Fibroblast of skin of left biceps (primary cell): ENCODE data around the gene HOXD10.

Experiments used
- DNase-seq, 2 experiments: peaks; one replicate each; pipeline ENCODE4 v3.0.0-alpha.2; 2013; ENCODE audit warnings: low read depth in 2 of 2

The HOXD10 gene

DNA sequence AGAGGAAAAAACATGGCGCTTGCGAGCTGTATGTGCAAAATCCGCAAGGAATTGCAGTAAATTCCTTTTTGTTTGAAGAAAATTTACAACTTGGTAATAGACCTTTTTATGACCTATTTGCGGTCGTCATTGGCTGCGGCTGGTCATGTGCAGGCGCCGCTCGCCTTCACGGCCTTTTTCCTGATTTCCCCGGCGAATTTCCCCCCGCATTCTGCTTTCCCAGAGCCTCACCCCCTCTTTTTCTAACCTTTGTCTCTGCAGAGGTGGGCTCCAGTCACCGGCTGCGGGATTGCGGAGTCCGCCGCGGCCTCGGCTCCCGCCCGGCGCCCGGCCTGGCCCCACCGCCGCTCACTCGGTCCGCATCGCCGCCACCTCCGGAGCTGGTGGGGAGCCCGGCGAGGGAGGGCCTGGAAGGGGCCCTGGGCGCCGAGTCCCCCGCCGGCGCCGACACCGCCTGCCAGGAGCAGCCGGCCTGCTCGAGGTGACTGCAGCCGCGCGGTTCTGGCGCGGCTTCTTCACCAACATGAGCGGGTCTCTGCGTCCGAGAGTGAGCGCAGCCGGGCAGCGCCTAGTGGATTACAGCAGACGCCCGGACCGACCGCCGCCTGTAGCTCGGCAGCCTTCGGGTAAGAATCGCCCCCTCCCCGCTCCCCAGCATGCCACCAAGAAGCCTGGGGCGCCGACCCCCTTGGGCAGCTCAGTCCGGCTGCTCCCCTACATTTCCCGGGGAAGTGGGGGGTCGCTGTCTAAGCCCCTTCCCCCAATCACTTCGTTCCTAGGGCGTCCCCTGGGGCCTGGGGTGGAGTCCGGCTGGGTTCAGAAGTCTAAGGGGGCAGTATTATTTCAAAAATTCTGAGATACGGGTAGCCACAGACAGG is 20.0 kb downstream of the HOXD10 start:
- DNase-seq: peak in 1 of 2 experiments; percentile 70

DNA sequence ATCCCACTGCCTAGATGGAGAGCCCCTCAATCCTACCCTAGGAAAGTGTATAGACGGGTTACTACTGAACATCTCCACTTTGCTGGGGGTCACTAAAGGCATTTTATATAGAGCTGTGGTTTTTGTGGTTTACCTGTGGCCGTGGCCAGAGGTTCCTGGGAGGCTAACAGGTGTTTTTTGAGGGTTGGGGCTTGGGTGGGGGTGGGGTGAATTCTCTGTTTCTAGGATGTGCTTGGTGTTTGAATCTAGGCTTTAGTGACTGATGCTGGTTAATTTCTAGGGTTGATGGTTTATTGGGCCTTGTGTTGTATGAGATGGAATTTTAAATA is 20.6 kb downstream of the HOXD10 start:
- no peak for DNase-seq

DNA sequence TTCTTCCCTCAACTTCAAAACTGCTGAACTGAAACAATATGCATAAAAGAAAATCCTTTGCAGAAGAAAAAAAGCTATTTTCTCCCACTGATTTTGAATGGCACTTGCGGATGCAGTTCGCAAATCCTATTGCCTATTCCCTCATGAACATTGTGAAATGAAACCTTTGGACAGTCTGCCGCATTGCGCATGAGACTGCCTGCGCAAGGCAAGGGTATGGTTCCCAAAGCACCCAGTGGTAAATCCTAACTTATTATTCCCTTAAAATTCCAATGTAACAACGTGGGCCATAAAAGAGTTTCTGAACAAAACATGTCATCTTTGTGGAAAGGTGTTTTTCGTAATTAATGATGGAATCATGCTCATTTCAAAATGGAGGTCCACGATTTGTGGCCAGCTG is 21.3 kb downstream of the HOXD10 start:
- no peak for DNase-seq

DNA sequence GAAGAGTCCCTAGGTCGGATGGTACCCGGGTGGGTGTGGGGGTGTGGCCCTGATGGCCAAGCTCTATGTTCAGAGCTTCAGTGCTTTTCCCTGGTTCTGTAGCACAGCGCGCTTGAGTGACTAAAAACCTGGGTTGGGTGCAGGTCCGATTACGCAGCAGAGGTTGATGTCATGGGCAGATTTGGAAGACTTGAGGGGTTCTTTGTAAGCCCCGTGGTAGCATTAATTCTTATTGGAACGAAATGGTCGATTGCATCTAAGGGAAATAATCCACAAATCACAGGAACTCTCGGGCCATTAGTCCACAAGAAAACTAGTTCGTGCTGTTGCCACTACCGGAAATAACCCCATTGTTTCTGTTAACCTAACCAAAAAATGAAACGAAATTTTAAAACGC is 21.9 kb downstream of the HOXD10 start:
- DNase-seq: no peak

DNA sequence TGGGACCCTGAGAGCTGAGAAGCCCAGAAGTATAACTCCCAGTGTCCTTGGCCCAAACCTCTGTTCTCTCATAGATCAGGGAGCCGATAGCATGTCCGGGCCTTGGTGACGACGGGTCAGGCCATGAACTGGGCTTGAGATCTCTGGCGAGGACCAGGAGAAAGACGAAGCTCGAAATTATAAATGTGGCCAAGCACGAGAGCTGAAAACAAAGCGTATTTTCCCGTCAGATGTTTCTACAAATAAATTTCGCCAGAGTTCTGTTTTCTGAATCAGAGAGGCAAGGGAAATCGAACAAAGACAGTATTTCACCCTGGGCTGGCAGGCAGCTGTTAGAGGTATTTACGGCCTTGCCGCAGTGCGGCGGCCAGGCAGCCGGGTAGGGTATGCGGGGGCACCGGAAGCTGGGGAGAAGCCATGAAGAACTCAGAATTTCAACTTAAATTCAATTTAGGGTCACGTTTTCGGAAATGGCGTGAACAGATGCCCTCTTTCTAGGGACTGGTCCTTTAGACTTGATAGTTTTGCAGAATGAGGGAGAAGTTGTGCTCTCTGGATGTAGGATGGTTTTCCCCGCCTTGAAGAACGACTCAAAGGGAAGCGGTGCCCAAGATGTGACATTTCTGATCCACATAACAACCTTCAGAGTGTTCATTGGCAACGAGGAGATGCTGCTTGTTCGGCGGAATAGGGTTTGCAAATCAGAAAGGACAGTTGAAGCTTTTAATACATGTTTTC is 22.5 kb downstream of the HOXD10 start:
- no peak for DNase-seq

DNA sequence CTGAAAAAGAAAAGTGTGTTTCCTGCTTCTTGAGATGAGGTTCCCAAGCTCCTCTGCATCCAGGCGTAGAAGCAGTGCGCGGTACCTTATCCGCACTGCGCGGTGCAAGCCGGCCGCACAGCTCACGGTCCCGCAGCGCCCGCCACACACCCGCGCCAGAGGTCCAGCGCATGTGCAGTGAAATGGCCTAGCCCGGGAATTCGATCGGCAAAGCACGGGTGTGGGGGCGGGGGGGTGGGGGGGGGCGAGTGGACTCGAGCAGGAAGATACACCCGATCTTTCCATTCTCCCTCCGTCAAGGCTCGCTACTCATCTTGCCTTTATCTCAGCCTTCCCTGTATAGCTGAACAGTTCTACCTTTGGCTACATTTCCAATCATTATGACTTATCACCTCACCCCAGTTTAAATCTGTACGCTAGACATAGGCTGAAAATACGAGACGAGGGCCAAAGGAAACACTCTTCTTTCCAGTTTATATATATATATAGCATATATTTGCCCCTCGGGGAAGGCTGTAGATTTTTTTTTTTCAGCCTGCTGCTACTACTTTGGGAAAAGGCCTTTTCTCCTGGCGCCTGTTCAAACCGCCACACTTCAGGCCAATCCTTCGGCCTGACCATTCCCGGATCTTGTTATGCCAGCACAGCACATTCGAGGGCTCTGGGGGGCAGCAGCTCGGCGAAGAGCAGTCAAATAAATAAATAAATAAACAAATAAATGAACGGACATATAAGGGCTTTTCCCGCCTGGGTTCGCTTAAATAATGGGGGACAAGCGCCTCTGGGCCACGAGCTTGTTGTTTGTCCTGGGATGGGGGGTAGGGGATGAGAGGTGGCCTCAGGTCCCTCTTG is 23.3 kb downstream of the HOXD10 start:
- no peak for DNase-seq

DNA sequence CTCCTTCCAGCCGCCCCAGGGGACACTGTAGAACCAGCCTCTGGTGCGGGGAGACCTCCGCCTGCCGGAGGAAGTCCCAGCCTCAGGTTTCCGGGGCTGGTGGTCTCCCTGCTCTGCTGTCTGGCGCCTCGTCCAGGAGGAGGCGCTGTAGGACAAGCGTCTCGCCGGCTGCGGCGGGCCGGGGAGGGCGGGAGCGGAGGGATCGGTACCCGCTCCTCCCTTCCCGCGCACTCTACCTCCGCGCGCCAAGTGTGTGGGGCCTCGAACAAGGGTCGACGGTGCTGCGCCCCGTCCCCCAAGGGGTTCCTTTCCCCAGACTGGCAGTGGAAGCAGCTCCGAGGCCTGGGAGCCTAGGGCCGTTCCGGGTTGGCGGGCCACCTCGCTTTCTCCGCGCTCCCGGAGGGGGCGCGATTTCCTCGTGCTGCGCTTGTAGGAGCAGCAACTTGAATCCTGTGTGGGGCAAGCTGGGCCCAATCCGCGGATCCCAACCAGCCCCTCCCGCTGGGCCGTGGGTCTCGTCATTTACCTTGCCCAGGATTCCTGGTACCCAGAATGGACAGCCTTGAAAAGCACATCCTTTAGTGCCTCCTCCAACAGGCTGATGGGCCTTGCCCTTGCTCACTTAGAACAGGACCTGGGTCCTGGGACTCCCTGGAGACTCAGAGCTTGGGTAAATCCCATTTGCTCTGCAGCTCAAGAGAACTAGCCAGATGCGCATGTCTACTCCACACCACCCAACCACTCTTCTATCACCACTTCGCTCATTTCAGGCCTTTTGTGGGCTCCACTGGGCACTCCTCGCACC is 24.1 kb downstream of the HOXD10 start:
- peak in 1 of 2 experiments; percentile 63 for DNase-seq

DNA sequence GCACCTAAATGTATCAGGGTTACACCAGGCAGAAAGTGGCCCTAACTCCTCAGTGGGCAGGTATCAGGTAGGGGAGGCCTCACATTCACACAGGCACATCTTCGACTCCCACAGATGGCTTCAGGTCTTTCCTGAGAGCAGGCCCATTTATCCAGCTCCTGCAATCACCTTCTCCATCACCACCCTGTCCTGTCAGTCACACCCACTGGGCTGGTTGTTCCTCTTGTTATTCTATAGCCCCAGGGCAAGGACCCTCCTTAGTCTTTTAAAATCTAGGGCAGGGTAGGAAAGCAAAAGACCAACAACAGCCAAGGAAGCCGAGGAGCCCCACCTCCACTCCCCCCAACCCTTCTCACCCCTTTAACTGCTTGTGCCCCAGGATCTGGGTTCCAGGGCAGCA is 25.7 kb downstream of the HOXD10 start:
- DNase-seq: no peak

DNA sequence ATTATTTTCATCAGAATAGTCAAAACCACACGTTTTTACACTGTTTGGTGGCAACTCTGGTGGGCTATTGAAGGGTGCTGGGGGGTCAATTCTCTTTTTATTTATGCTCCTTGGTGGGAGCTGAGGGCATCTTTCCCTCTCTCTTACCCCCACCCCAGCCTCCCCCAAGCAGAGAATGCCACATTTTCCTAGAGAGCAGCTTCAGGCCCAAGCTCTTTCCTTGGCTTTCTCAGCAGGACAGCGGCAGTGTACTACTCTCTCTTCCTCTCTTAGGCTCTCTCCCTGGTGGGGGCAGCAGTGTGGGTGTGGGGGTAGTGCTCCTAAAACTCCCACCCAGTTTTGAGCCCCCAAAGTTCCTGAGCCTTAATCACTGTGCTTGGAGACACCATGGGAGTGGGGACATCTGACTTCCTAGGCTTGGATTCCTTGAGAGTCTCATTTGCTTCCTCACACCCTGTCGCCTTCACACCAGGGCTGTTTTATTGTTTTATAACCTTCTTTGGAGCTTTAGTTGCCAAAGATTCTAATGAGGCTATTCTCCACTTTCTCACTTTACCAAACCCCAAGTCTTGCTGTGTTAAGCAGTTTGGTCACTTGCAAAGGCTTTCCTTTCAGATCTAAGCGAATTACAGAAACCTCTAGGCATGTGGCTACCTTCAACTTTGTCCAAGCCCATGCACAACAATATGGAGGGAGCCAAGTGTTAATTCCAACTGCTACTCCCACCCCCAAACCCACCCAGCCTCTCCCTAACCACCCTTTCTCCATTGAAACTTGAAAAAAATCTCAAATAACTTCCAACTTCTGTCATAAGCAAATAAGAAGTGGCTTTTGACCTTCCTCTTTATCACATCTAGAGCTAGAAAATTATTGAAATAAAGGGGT is 28.7 kb downstream of the HOXD10 start:
- no peak for DNase-seq

DNA sequence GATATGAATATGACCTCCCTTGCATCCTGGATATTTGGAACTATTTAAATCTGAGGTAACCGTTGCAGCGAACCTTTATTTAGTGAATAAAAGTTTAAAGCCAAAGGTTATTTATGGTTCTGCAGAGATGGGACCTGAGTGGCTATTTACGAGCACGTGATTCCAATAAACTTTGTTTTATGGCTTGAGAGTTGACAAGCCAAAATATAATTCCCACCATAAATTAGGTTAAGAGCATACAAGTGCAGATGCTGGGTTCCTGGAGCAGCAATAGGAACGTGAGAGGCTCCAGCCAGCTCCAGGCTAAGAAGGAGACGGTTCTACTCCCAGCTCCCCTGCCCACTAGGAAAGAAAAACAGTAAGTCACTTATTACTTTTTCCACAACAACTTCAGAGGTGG is 29.5 kb downstream of the HOXD10 start:
- no peak for DNase-seq

DNA sequence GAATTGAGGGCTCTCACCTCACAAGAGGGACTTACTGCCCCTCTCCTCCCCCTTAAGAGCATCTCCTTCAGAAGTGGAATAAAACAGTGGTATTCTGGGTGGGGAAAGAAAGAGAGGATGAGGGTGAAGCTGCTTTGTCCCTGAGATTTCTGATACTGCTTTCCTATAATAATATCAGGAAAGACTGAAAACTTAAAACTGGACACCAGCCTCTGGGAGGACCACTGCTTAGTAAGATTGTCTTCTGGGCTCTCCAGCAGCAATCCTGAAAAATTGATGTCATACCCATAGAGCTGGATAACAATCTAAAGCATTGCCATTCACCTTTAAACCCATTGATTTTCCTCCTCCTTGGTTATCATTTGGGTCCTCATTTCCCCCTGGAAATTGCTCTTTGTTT is 30.1 kb downstream of the HOXD10 start:
- DNase-seq: no peak

DNA sequence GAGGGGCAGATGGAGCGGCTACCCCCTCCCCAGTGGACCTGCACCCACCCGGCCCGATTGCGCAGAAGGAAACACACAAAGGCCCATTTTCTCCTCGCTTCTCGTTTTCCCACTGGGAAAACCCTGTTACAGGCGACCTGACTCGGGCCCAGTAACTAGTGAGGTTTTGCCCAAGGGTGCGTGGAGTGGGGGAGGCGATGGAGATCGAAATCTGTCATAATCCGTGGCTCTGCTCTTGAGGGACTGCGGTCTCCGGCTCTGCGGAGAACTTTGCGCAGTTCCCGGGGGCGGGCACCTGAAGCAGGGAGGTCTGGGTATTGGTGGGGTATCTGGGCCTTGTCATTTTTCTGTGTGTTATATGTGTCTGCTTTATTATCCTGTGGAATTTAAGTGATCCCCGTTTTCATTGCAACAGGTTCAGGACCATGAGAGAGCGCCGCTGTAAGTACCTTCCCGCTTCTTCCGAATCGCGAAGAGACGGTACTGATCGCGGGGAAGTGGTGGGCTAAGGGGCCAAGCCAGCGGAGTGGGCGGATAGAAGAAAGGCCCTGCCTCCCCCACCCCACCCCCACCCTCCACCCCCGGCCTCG is 30.7 kb downstream of the HOXD10 start:
- DNase-seq: no peak

DNA sequence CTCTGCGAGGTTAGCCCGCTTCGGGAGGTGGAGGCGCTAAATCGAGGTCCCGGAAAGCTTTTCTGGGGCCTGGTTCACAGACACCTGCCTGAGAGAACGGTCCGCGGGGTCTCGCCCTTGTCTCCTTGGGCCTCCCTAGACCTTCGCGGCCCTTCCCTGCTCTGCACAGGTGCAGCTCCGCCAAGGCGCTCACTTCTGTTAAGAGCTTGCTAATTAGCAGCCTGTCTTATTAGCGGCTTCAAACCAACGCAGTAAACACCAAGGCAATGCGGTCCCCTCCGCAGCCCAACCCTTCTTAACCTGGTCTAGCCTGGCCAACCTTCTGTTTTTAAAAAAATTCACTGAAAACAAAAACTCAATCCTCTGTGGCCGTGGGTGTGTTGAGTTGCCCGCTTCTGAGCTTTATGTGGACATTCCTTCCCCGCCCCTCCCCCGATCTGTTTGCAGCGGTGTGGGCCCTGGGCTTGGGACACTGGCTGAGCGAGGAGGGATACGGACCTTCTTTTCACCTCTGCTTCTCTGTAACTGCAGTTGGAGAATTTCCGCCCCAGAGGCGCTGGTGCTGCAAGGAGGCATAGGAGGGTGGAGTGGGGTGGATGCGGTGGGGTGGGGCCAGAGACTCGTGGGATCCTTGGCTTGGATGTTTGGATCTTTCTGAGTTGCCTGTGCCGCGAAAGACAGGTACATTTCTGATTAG is 31.4 kb downstream of the HOXD10 start:
- no peak for DNase-seq

DNA sequence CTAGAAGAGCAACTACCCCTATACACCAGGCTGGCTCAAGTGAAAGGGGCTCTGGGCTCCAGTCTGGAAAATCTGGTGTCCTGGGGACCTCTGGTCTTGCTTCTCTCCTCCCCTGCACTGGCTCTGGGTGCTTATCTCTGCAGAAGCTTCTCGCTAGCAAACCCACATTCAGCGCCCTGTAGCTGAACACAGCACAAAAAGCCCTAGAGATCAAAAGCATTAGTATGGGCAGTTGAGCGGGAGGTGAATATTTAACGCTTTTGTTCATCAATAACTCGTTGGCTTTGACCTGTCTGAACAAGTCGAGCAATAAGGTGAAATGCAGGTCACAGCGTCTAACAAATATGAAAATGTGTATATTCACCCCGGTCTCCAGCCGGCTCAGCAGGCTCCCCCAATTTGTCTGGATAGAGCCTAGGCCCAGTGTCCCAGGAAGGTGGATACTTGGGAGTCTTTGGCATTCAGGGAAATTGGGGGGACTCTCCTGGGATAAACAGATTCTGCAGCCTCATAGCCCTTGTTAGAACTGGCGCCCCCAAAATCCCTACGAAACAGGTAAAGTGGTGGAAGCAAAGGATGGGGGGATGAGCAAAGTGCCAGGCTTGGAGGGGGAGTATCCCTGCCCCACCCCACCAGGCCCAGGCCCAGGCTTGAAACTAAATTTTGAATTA is 32.3 kb downstream of the HOXD10 start:
- no peak for DNase-seq

DNA sequence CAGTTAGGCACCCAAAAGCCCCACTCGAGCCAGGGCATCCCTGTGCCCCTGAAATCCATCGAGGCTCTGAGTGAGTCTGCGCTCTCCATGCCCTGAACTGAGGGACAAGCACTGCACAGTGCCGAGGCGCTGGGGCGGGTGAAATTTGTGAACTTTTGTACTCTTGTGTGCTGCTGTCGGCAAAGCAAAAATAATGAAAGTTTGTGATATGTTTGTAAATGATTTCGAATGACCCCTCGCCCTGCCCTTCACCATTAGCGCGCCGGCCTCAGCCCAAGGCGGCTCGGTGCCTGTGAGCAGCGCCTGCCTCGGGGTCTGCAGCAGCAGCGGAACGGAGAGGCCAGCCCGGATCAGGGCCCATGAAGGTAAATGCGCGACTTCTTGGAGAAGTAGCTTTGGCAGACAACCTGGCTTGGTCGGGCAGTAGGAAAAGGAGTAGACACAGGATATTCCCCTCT is 32.9 kb downstream of the HOXD10 start:
- no peak for DNase-seq

DNA sequence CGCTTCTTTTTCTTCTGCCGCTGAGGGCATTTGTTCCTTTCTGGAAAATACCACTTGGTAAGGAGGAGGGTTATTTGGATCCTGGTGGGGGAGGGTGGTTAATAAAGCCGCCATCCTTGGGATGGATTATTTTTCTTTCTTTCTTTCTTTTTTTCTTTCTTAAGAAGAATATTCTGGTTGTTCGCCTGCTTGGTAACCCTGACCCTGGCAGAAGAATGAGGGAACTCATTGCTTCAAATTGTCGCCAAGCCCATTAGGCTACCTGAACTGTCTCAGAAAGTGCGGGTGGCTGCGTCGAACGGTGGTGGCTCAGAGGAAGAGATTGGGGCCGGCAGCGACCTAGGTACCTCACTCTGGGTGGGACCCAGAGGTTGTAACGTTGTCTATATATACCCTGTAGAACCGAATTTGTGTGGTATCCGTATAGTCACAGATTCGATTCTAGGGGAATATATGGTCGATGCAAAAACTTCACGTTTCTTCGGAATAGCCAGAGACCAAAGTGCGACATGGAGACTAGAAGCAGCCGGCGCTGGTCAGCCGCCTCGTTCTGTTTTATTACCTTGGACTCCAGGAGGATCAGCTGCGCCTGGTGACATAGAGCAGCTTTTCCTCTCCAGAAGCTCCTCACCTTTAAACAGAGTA is 33.5 kb downstream of the HOXD10 start:
- DNase-seq: no peak

DNA sequence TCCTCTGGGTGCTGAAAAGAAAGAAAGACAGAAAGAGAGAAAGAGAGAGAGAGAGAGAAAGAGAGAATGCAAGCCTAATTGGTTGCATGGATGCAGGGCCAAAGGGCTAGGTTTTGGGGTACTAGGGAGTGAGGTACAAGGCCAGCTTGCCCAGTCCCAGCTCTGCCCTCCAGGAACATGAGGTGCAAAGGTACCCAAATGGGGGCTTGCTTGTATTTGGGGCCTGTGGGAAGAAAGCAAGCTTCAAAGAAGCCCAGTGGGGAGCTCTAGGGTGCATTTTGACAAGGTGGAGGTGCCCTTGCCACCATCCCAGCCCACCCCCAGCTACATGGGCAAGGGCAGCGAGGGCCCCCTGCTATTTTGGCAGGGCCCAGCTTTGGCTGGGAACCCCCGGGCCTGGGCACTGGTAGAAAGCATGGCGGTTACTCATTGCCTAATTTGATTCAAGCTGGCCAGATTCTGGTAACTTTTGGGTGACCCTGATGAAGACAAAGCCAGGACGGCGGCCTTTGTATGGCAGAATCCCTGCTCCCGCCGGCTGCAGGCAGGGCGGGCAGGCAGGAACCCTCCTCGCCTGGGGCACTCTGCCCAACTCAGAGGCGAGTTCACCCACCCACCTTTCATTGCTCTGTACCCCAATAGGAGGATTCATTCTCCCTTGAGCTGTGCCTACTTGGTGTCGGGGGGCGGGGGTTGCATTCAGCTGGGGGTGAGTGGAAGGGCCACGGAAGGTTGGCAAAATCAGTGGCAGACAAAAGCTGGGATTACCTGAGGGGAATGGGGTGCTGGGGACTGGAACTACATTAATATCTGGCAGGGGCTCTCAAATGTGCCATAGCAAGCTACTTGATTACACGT is 34.2 kb downstream of the HOXD10 start:
- DNase-seq: no peak
